Mucosa of gallbladder (tissue), 1 donor: ENCODE data around the gene CCT6A. TPM values are rescaled to one million over a fixed set of nuclear protein-coding genes. Genes with fewer than 3 reads are reported as not detected.
"Not testable (repeated sequence)": the region's sequence is repeated elsewhere in the genome, so short reads cannot be mapped to it uniquely, and the experiment has no call there.

Experiments
- DNase-seq: peaks from one replicate; pipeline ENCODE4 v3.0.0-alpha.2; 2020; ENCODE audit warnings: low spot score
- total RNA-seq: library from RNA; stranded (reverse); gene quantifications from one replicate; pipeline ENCODE4 v1.2.1, GENCODE V29; 2021
- donor health status: DM: no; HTN: no; CAD: no.

CCT6A gene
- total RNA-seq, 1 donor from 2014 or later: 87.6 TPM

GRCh38 chr7:56053379-56053778, 1.8 kb downstream of the CCT6A start:
- DNase-seq: no peak

- no peak for DNase-seq
Observed at GRCh38 chr7:56053993-56054392, 2.4 kb downstream of the CCT6A start.

GRCh38 chr7:56062382-56062781, 10.8 kb downstream of the CCT6A start:
- no peak for DNase-seq

GRCh38 chr7:56063500-56063881, 11.9 kb downstream of the CCT6A start:
- no peak for DNase-seq

GRCh38 chr7:56063882-56064625, 12.5 kb downstream of the CCT6A start, which contains the start of gene SUMF2:
Gene SUMF2, plus strand, starts transcription at chr7:56064286. Its CDS starts 26 bp downstream, at chr7:56064312.
- peak; percentile 92 for DNase-seq

GRCh38 chr7:56066376-56066775, 14.8 kb downstream of the CCT6A start:
- not testable (repeated sequence) for DNase-seq

- DNase-seq: peak; percentile 91
Observed at GRCh38 chr7:56074371-56074791, 22.8 kb downstream of the CCT6A start.

- no peak for DNase-seq
Observed at GRCh38 chr7:56077681-56078080, 26.1 kb downstream of the CCT6A start.

GRCh38 chr7:56078196-56078595, 26.6 kb downstream of the CCT6A start:
- DNase-seq: no peak

- peak; percentile 51 for DNase-seq
Observed at GRCh38 chr7:56079450-56080185, 28.1 kb downstream of the CCT6A start.

- DNase-seq: not testable (repeated sequence)
Observed at GRCh38 chr7:56080726-56081435, 29.3 kb downstream of the CCT6A start.

- no peak for DNase-seq
Observed at GRCh38 chr7:56081626-56082340, 30.2 kb downstream of the CCT6A start.

- no peak for DNase-seq
Observed at GRCh38 chr7:56083150-56083785, 31.7 kb downstream of the CCT6A start.

- no peak for DNase-seq
Observed at GRCh38 chr7:56086761-56087160, 35.2 kb downstream of the CCT6A start.

GRCh38 chr7:56087445-56087844, 35.9 kb downstream of the CCT6A start:
- no peak for DNase-seq

GRCh38 chr7:56091591-56091990, 40.0 kb downstream of the CCT6A start:
- no peak for DNase-seq

GRCh38 chr7:56092388-56092787, 40.8 kb downstream of the CCT6A start:
- not testable (repeated sequence) for DNase-seq

- peak; percentile 68 for DNase-seq
Observed at GRCh38 chr7:56092789-56093531, 41.4 kb downstream of the CCT6A start, which contains the start of gene PHKG1. Gene PHKG1, minus strand, starts transcription at chr7:56092952. Its CDS starts 4,011 bp downstream, at chr7:56088941.

- no peak for DNase-seq
Observed at GRCh38 chr7:56097700-56098099, 46.1 kb downstream of the CCT6A start.
